HG03565 (cell line): Measurements from ENCODE around the gene METAP1D.

Experiments
- ATAC-seq: cut with Tn5 transposase; IDR thresholded peaks from one replicate; pipeline ENCODE4 v1.9.1; 2021; ENCODE audit warnings: mild to moderate bottlenecking, moderate library complexity; ENCODE audit not compliant: unreplicated experiment

METAP1D gene

DNA sequence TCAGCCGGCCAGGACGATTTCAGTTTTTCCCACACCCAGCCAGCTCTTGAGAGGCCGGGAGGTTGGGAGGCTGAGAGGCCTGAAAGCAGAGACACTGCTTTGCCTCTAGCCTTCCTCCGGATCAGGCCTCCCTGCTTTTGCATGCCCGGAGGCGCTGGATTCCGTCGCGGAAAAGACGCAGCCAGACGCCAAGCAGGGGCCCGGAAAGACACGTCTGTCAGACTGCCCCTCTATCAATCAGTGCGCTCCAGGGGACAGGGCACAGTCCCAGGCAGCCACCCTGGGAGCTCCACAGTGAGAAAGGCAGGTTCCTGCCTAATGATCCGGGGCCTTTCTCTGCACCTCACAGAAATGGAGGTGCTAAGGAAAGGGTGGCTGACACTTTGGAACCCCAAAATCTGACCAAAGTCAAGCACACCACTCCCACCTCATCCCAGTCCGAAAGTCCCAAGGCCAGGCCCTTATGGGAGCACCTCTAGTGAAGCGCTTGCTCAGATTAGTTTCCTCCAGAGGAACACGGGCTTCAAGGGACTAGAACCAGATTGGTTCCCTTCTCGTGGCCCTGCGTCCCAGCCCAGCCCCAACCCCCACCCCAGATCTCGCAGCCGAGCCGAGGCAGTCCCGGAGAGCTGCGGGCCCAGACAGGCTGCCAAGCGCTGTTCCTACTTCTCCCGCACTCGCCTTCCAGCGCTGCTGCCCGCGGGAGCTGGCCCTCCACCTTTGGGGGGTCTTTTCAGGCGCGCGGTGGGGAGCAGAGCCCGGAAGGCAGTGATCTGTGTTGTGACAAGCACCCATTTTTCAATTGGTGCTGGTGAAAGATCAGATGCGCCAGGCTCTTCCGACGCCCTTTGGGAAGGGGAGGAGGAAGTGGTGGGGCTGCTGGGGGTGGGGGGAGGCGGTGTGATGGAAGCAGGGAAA is 90.5 kb downstream of the METAP1D start:
- ATAC-seq, result no peak

DNA sequence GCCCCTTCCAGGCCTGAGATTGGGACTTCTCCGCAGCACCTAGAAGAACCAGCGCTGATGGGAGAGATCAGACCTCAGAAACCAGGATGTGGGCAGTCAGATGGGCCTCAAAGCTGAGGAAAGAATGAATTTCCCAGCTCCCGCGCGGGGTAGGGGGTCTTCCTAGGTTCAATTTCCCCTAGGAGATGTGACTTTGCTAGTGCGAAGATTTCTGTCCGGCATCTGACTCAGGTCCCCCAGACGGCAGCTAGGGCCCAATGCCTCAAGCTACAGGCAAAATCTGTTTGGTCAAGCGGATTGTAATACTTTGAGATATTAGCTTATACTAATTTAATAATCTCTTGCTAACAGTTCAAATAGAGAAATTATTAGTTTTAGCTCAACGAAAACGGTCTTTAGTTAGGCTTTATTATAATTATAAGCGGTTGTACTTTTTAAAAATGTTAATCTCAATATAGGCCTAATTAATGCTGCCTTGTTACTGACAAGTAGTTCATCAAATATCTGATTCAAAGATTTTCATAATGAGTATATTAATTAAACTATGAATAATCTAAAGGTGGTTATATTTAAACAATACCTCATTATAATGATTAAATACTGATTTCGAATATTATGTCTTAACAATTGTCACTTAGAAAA is 91.4 kb downstream of the METAP1D start:
- no peak for ATAC-seq

DNA sequence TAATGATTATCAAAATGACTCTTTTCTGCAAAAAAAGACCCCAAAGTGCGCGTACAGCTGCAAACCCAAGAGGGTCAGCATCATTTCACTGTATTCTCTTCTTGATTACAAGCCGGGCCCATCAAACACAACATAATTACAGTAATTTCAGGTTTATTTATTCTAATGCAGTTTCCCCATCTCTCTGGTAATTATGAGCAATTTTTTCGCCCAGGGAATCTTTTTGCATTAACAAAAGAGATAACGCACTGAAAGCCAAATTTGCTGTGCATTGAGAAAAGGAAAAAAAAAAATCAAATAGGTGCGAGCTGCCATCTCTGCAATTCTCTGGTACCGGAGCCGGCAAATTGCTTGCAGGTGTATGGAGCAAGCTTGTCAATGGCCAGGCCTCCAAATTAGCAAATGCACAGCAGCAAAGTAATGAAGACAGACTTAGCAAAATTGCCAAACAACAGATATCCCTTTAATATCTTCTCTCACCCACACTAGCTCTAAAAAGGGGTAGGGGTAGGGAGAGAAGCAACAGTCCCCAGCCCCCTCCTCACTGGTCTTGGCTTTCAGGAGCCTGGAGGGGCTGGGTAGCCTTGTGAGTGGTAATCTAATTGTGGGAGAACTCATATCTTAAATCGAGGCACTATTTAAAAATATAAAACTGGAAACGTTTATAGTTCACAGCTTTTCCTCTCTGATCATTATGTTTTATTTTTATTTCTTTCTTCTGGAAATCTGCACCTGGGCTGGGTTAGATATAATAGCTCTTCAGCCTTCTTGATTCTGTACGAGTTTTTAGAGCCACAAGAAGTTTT is 92.2 kb downstream of the METAP1D start:
- no peak for ATAC-seq

DNA sequence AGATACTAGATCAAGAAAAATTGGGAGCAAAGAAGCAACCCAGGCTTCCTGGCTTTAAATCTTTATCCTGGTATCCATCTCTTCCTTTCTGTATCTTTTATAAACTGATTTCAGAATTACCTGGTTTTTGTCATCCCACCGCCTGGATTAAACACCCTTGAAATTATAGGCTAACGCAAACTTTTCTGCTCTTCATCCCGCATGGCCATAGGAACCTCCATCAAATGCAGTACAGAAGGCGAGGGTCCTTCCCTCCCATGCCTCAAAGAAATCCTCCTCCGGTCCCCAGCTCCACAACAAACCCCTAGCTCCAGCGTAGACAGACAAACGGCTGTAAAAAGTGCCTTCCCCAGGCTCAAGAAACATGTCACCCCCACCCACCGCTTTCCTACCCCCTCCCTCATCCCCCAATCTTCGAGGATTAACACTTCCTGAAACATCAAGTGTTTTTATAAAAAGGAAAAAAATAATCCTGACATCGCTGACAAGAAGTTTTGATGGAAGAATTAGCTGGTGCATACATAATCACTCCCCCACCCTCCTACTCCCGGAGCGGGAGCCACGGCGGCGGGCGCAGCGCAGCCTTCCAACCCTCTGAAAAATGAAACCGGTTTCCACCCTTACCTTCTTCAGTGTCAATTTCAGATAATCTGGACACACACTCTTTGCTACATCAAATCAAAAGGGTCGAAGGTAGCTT is 93.1 kb downstream of the METAP1D start:
- no peak for ATAC-seq

DNA sequence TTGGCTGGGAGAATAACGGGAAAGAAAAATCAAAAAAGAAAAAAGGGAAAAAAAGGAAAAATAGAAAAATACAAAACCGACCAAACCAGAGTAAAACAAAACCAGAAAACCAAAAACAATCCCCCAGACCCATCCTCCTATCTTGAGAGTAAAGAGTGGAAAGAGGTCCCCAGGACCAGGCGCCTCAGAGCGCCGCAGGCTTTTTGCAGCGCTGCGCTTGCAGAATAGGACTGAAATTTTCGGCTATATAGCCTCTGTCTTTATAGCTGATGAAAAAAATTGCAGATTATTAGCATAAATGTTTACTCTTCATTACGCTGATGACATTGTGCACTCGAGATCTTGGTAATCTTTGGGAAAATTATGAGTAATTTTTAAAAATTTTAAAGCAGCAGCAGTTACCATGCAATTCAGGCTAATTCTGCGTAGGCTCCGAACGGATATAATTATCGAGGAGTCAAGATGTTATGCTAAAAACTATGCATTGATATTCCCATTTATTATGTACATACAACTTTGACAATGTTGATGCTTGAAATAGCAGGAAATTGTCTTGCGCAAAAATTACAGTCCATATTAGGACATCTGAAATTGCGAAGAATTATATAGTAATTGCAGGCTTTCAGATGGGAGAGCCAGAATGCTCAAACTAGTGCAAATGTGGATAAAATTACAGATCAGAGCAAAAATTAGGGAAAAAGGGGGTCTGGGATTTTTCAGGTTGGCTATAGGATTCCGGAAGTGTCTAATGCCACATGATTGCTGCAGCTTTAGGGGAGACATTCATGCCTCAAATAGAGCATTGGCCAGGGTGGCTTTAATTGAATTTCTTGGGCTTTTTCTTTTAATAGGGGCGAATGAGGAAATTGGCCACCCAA is 93.9 kb downstream of the METAP1D start:
- no peak for ATAC-seq

DNA sequence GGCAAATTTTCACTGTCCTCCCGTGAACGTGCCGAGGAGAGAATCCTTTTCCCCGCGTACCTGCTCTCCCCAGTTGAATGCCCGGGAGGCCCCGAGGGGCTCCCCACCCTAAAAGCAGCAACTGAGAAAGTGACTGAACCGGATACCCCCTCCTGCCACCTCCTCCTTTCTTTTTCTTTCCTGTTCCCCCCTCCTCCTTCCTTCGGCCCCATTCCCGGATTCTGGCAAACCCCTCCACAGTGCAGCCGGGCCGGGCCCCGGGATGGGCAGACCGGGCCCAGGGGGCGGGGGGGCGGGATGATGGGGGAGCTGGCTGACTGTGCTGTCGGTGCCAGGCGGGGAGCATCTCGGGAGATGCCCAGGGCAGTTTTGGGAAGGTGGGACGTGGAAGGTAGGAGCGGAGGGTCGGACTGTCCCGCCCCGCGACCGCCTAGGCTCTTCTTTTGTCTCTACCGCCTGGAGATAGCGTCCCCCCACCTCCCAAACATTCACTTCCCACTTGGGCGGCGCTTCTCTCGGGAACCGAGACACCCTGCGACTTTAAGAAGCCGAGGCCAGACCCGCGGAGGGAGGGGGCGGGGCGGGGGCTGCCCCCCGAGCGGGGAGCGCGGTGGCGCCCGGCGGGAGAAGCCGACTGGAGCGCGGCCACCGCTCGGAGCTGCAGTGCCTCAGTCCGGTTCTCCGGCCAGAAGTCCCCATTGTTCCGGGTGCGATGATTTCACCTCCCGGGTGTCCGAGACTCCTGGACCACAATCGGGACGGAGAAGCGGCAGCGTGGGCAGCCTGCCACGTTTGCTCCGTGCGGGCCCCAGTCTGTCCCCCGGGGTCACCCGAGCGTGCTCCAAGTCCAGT is 94.8 kb downstream of the METAP1D start:
- no peak for ATAC-seq

DNA sequence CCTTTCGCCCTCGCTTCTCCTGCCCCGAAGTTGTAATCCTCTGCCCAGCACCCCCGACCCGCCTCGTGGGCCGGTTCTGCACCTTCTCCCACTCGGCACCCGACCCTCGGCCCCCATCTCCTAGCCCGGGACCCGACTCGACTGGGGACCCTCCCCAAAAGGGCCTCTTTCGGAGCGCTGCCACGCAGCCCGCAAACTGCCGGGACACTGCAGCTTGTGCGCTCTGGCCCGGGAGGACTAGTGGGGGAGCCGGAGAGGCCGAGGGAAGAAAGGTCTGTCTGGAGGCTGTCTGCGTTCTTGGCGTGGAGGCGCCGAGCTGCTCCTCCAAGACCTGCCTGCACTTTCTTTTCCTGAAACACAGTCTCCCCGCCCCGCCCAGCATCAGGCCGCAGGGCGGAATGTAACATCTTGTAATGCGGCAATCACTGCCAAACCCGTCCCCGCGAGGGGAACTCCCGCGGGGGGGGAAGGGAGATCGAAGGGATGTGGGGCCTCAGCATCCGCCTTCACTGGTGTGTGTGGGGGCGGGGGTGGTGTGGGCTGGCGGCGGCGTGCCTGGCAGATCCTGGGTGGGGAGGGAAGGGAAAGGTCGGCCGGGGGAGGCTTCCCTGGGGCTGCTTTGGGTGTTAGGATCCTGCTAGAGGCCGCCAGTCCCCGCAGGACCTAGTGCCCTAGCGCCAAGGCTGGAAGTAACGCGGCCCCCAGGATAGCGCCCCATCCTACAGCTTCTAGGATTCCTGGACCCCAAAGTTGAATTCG is 95.6 kb downstream of the METAP1D start:
- ATAC-seq, result no peak

DNA sequence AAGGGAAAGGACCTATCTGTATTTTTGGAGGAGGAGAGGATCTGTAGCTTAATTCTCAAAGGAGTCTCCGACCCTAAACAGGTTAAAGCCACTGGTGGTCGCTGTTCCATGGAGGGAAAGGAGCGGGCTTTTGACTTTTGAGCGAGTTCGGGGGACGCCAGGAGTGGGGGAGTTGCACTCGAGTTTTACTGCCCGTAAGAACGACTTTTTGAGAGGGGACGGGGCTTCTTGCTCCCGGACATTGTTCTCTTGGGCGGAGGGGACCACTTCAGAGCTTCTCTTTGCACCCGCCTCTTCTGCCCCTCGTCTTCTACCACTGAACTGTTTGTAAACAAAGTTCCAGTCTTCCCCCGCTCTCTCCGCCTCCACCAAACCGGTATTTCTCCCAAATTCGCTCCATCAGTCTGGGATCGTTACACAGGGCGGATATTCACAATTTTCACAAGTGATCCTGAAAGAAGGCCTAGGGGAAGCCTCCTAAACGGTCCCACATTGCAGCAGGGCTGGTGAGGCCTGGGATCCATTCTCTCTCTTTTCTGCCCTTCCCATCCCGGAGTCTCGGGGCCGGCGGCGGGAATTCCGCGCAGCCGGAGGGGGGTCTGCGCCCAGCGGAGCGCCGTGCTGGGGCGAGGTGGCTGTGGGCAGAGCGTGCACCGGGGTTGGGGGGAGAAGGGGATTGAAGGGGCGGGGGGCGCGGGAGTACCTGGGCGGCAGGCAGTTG is 96.3 kb downstream of the METAP1D start:
- no peak for ATAC-seq

DNA sequence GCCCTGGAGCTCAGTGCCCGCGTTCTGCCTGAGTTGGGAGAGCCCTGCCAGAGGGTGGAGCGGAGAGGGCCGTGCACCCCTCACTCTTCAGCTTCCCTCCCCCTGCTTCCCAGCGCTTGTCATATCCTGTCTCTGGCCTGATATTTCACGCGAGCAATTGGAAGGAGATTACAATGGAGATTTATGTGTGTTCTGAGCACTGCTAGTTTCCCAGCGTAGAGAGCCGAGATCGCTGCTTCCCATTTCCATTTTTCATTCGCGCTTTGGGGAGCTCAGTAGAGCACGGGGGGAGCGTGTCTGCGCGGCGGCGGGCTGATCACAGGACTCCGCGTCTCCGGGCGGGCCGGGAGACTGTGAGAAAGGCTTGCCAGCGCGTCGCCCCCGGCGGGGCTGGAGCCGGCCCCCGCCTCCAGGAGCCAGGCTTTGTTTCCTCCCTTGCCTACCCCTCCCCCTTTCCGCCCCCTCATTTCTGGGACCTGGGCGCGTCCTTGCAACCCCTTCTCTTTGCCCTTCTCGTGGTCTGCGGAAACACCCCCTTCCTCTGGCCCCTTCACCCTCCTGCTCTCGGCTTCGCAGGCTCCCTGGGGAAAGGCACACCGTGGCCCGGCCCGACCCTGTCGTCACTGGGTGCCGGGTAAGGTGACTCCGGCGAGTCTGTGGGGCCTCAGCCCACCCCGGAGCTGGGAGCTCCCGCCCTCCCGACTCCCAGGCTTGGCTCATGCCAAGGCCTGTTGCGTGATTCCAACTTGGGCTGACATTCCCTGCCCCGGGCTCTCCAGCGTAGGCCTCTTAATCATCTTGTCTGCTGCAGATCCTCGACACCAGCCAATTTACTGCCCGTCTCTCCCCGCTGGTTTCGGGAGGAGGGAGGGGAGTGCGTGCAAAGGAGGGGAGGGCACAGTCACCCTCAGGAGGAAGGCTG is 97.1 kb downstream of the METAP1D start:
- no peak for ATAC-seq

DNA sequence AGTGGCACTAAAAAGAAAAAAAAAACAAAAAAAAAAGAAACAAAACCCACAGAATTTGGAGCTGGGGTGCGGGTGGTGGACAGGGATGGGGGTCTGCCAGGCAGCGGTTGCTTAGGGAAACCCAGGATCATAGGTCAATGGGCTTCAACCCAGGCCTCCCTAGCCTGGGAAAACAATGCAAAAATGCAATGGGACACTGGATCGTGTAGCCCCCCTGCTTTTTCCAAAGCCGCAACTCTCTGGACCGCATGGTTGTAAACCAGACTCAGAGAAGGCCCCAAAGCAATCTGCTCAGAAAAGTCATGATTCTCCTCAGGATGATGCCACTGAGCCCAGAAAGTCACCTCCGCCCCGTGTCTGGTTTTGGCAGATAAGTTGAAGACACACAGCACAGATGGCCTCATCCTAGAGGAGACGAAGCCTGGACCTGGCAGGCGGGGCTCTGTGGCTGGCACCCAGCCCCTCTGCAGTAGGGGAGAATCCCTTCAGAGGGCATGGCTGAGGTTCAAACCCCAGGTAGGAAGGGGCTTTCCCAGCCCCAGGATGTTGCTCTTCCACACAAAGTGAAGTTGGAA is 97.9 kb downstream of the METAP1D start:
- no peak for ATAC-seq

DNA sequence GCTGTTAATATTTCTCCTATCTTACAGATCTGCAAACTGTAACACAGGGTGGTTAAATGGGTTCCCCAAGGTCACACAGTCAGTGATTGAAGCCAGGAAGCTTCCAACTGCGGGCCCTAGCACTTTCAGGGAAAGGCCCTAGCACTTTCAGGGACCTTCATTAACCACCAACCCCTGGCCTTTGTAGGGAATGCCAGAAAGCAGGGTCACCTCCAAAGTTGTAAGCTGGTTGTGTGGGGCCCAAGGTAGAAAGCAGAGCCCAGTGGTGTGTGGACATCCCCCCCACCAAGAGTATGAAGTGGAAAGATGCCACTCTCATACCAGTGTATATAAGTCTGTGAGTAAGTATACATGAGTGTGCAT is 98.5 kb downstream of the METAP1D start:
- ATAC-seq, result no peak

DNA sequence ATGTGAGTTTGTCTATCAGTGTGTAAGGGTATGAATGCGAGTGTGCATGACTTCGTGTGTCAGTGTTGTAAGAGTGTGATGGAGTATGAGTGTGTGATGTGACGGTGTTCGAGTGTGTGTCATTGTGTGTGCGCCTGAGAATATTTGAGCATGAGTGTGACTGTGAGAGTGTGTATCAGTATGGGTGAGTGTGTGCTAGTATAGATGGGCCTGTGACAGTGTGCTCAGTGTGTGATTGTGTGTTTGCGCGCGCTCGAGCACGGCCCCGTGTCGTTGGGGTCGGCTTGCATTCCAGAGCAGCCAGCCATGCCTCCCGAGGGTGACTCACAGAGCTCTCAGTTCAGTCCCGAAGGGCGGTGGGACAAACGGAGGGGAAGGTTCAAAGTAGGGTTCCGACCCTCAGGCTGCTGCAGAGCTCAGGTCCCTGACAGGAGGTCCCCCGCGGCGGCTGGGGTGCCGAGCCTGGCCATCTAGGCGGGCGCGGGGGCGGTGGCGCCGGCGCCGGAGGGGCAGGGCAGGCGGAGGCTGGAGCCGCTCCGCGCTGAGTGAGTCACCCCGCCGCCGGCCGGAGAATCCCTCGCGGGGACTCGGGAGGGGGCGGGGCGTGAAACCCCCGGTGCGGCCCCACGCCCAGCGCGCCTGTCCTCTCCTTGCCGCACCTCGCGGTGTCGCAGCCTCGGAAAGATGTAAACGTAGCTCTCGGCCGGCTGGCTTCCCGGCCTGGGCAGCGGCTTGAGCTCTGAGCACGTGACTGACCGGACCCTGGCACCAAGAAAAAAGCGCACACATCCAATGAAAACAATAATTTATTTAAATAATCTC is 99.1 kb downstream of the METAP1D start:
- no peak for ATAC-seq

DNA sequence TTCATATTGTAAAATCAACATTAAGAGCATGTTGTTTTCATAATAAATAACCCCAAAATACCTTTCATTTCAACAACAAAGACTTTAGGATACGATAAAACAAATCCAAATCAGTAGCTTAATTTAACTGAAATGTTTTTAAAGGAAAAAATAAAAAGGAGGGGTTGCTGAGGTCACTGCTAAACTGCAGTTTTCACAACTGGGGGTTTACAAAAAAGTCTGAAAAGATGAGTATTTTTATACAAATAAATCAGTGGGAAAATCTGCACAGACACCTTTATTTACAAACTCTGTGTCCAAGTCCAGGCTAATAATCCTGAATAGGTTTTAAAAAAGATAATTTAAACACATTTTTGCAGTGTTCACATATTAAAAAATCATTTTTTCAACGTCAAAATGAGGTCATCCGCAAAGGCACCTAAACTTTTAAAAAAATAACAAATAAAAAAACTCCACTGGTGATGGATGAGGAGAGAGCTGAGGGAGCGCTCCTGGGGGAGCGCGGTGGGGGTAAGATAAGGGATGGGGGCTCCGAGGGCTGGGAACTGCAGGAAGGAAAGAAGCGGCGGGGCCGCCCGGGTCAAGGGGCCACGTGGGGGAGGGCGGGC is 99.8 kb downstream of the METAP1D start:
- no peak for ATAC-seq

DNA sequence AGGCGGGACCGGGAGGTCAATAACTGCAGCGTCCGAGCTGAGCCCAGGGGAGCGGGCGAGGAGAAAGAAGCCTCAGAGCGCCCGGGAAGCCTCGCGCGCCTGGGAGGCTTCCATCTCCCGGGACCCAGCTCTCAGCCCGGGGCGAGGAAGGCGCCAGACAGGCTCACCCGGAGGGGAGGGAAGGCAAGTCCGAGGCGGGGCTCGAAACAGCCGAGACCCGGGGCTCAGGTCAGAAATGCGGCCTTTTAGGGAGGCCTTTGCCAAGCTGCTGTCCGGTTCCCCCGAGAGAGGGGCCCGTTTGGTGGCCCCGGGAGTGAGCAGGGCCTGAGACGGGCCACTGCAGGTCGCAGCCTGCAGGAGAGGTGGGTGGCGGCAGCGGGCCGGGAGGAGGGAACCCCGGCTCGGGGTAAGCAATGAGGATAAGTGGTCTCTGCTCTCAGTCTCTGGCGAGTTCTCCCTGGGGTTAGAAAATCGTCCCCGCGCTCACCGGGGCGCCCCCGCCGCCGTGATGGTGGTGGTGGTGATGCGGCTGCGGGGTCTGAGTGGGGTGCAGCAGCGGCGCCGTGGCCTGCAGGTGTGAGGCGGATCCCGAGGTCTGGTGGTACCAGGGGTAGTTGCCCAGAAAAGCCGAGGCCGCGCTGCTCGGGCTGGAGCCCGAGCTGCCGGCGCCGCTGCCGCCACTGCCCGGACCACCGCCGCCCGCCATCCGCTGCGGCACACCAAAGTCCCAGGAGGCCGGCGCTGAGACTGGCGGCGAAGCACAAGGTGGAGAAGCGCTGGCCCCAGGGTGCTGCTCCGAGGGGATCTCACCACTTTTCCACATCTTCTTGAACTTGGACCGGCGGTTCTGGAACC is 100.6 kb downstream of the METAP1D start:
- ATAC-seq, result no peak
